Esophagus squamous epithelium (tissue), 4 donors: ENCODE measurements around the gene UROS.

ENCODE experiments used
- CTCF ChIP-seq, 6 experiments: fragments of 450-650 bp in 4 of 6; fragments of 200-600 bp in 2 of 6; sonication (generic) in 2 of 6; IDR thresholded peaks; one replicate each; pipeline ENCODE4 v1.5.1; 2016 to 2019; ENCODE audit warnings: antibody characterized with exemption in 6 of 6, mild to moderate bottlenecking in 4 of 6, moderate library complexity in 4 of 6
- POLR2A ChIP-seq, 4 donors: fragments of 450-650 bp; IDR thresholded peaks; one replicate each; pipeline ENCODE4 v1.6.1; 2017; ENCODE audit warnings: antibody characterized with exemption in 4 of 4, mild to moderate bottlenecking in 4 of 4, moderate library complexity in 3 of 4

DNA sequence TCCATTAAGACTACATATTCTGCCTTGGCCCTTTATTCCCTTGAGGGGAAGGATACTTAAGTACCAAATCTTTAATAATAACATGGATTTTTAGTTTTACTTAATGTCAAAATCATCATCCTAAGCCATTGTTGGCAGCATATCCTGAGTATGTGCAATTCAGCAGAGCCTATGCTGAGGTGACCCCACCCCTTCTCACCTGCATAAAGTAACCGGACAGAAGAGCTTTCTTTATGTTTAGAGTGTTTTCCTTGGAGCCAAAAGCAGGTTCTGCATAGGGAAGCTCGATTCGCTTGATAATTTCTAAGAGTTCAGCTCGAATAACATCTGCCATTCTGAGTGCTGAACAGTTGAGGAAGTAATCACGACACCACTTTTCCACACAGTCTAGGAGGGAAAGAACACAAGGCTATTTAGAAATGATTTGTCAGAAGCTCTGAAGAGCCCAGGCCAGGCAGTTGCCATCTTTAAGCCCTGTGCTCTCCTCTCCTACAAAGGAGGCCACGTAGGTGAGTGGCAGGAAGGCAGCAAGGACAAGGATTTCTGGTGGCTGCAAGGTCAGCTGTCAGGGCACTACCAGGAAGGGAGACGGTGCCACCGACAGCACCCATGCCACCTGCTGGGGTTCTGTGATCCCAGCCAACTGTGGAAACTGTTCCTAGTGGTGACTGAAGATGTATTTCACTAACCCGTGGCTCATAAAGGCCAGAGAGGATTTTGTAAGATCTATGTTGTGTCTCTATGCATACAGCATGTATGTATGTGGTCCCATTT is 15.9 kb upstream of the UROS start:
- TF ChIP-seq CTCF (IDR thresholded peaks at IDR 0.05), result no peak
- TF ChIP-seq POLR2A (IDR thresholded peaks at IDR 0.05), result no peak
